Right lobe of liver (tissue), 6 donors: ENCODE data around the gene GREM1. TPM values are rescaled to one million over a fixed set of nuclear protein-coding genes. Genes with fewer than 3 reads are reported as not detected.

ENCODE experiments used
- ATAC-seq, 4 donors: fragments of 200-7000 bp; cut with Tn5 transposase; one replicate each; pipeline ENCODE4 v1.9.1; 2020; ENCODE audit warnings: mild to moderate bottlenecking in 4 of 4, moderate library complexity in 4 of 4
- DNase-seq, 3 donors: peaks; one replicate each; pipeline ENCODE4 v3.0.0-alpha.2; 2020
- H3K27ac ChIP-seq, 3 donors: fragments of 200-600 bp; one replicate each; pipeline ENCODE4 v1.8.0; 2022
- H3K27me3 ChIP-seq, 2 donors: fragments of 200-600 bp; one replicate each; pipeline ENCODE4 v1.8.0; 2022
- H3K36me3 ChIP-seq, 4 donors: fragments of 200-600 bp; sonication (generic) in 1 of 4; one replicate each; pipeline versions ENCODE4 v1.5.1 to v1.8.0; 2017 to 2022; ENCODE audit warnings: control low read depth in 1 of 4
- H3K4me1 ChIP-seq, 4 donors: fragments of 200-600 bp; sonication (generic) in 1 of 4; one replicate each; pipeline versions ENCODE4 v1.5.1 to v1.8.0; 2017 to 2022; ENCODE audit warnings: control low read depth in 1 of 4
- H3K4me3 ChIP-seq, 3 donors: fragments of 200-600 bp; one replicate each; pipeline ENCODE4 v1.8.0; 2022
- H3K9me3 ChIP-seq, 4 donors: fragments of 200-600 bp; sonication (generic) in 1 of 4; one replicate each; pipeline versions ENCODE4 v1.5.1 to v1.8.0; 2017 to 2022; ENCODE audit warnings: control low read depth in 1 of 4
- POLR2A ChIP-seq: fragments of 450-650 bp; IDR thresholded peaks from one replicate; pipeline ENCODE4 v1.6.1; 2017; ENCODE audit warnings: antibody characterized with exemption, mild to moderate bottlenecking
- WGBS: methylation state at CpG from one replicate; pipeline ENCODE4 v1.1.6; 2018; ENCODE audit warnings: low coverage, low lambda C conversion rate; ENCODE audit not compliant: insufficient coverage; ENCODE audit errors: missing lambda C conversion rate; 5-methylcytosine and 5-hydroxymethylcytosine counted together
- intact Hi-C, 2 donors: fragments of 100-400 bp; cut with DNase I; formaldehyde crosslinking; loops; one replicate each; pipeline versions ENCODE4 v1.11.2 to v1.14.1; 2022
- total RNA-seq, 6 experiments: library from RNA; depleted of rRNA in 2 of 6; stranded (reverse); fragments of >200 nt in 2 of 6; fragmentation: NEBNext Ultra II Directional in 3 of 6; extraction: Animal tissue kit (Norgen Biotek cat#: 25700) in 3 of 6; gene quantifications; one replicate each; pipeline versions ENCODE4 v1.1.0 to v1.2.4, GENCODE V29; 2016 to 2023
- TF ChIP-seq, protein P1 (sequence below), 4 donors: fragments of 200-600 bp in 3 of 4; fragments of 450-650 bp in 1 of 4; IDR thresholded peaks; one replicate each; pipeline versions ENCODE4 v1.5.1 to v1.8.0; 2016 to 2022; ENCODE audit warnings: antibody characterized with exemption in 4 of 4, mild to moderate bottlenecking in 2 of 4
- donor health status: DM: no; HTN: yes; CAD: no.
- donor health status: DM: no; HTN: no; CAD: no.
- donor health status: DM: no; HTN: no; CAD: no.
- donor health status: DM: no; HTN: yes; CAD: no.
- donor health status: DM: no; HTN: yes; CAD: no.

GREM1 gene
- total RNA-seq, 6 experiments from 2014 or later, result 0.16 to 2.4 (median 0.37) TPM; not detected in 1

DNA sequence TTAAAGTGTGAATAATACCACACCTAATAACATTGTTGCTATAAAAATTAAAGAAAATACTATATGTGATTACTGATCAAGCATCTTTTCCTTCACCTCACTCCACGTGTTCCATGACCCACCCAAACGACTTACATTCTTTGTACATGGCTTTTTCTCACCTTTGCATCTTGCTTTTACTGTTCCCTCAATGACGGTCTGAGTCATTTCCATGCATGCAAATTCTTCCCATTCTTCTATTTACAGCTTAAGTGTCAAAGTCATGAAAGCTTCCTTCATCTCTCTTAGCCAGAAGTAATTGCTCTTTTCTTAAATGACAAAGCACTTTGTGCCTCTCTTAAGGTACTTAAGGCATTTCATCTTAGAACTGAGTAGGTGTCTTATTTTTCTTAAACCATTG is 64.0 kb downstream of the GREM1 start:
- intact Hi-C loops, result no loop called here
- TF ChIP-seq POLR2A, result no peak
- TF ChIP-seq, protein P1, sequence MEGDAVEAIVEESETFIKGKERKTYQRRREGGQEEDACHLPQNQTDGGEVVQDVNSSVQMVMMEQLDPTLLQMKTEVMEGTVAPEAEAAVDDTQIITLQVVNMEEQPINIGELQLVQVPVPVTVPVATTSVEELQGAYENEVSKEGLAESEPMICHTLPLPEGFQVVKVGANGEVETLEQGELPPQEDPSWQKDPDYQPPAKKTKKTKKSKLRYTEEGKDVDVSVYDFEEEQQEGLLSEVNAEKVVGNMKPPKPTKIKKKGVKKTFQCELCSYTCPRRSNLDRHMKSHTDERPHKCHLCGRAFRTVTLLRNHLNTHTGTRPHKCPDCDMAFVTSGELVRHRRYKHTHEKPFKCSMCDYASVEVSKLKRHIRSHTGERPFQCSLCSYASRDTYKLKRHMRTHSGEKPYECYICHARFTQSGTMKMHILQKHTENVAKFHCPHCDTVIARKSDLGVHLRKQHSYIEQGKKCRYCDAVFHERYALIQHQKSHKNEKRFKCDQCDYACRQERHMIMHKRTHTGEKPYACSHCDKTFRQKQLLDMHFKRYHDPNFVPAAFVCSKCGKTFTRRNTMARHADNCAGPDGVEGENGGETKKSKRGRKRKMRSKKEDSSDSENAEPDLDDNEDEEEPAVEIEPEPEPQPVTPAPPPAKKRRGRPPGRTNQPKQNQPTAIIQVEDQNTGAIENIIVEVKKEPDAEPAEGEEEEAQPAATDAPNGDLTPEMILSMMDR (IDR thresholded peaks at IDR 0.05), result no peak
- Histone ChIP-seq H3K27ac (no peak overlapping the region), H3K9me3 (no peaks in the 10 kb centered on the region), H3K4me1 (no peaks in the 10 kb centered on the region), H3K36me3 (no peaks in the 10 kb centered on the region), H3K4me3 (no peak overlapping the region), H3K27me3 (no peaks in the 10 kb centered on the region)
- DNase-seq, result no peak
- WGBS, result 73% methylated on average over 3 of the region's 3 CpGs
- ATAC-seq, result no peak

DNA sequence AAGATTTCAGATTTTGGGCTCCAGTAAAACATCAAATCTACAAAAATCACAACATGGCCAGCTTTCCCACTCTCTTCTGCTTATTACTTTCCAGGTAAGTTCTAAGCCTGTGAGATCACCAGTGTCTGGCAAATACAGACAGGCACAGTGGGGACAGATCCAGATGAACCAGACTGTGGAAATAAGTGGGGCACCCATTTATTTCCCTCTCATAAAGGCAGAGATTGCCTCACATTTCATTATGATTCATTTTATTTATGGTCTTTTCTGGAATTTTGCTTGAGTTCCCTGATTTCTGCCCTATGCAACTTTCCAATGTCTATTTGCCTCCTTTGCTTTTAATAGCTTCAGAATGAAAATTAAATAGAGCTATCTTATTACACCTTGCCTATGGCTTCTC is 66.8 kb downstream of the GREM1 start:
- no peak overlapping the region for H3K4me3 ChIP-seq
- no peaks in the 10 kb centered on the region for H3K9me3 ChIP-seq
- no peaks in the 10 kb centered on the region for H3K4me1 ChIP-seq
- no peak overlapping the region for H3K27ac ChIP-seq
- DNase-seq (no peak), ATAC-seq (no peak)
- H3K27me3 ChIP-seq, result no peaks in the 10 kb centered on the region
- no peaks in the 10 kb centered on the region for H3K36me3 ChIP-seq
- intact Hi-C loops, result no loop called here
- TF ChIP-seq POLR2A, result no peak
- TF ChIP-seq, protein P1 (IDR thresholded peaks at IDR 0.05), result no peak

DNA sequence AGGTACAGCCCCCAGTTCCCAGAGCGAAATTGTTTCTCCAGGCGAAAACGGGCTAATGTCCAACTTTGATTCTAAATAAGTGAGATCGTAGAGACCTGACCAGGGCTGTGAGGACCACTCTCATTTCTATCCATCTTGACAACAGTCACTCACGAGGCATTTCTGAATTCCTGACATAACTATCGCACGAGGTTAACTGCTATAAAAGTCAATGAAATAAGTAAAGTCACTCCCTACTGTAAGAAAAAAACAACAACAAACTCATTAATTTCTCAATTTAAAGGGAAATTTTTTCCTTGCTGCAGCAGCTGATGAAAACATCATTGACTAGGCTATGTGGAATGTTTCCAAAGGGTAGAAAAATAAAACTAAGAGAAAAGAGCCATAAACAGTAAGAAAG is 69.1 kb downstream of the GREM1 start:
- no peak for DNase-seq
- no peak overlapping the region for H3K27ac ChIP-seq
- H3K4me3 ChIP-seq, result no peak overlapping the region
- intact Hi-C loops, result no loop called here
- no peaks in the 10 kb centered on the region for H3K9me3 ChIP-seq
- no peaks in the 10 kb centered on the region for H3K36me3 ChIP-seq
- no peaks in the 10 kb centered on the region for H3K4me1 ChIP-seq
- no peak for ATAC-seq
- 84% methylated on average over 7 of the region's 7 CpGs for WGBS
- TF ChIP-seq, protein P1 (IDR thresholded peaks at IDR 0.05), result no peak
- no peak for TF ChIP-seq POLR2A
- H3K27me3 ChIP-seq, result no peaks in the 10 kb centered on the region

DNA sequence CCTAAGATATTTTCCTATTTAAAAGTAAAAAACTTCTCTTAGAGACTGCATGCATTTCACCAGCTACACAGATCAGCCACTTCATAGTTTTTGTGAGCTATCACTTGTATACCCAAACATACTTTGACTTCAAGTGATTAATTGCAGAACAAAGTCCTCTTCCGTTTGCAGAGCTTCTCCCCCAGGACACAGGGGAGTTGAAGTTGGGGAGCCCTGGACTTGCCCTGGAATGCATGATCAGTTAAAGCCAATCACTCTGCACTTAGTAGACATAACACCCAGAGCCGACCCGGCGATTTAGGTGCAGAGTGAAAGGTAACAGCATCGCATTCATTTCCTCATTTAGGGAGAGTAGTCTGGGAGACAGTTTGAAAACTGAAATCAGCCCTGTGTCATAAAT is 70.1 kb downstream of the GREM1 start:
- H3K27me3 ChIP-seq, result no peaks in the 10 kb centered on the region
- ATAC-seq, result no peak
- H3K4me3 ChIP-seq, result no peak overlapping the region
- H3K9me3 ChIP-seq, result no peaks in the 10 kb centered on the region
- no peak for DNase-seq
- no peak overlapping the region for H3K27ac ChIP-seq
- WGBS, result 53% methylated on average over 5 of the region's 5 CpGs
- H3K36me3 ChIP-seq, result no peaks in the 10 kb centered on the region
- intact Hi-C loops, result no loop called here
- TF ChIP-seq, protein P1 (IDR thresholded peaks at IDR 0.05), result no peak
- no peak for TF ChIP-seq POLR2A
- no peaks in the 10 kb centered on the region for H3K4me1 ChIP-seq

DNA sequence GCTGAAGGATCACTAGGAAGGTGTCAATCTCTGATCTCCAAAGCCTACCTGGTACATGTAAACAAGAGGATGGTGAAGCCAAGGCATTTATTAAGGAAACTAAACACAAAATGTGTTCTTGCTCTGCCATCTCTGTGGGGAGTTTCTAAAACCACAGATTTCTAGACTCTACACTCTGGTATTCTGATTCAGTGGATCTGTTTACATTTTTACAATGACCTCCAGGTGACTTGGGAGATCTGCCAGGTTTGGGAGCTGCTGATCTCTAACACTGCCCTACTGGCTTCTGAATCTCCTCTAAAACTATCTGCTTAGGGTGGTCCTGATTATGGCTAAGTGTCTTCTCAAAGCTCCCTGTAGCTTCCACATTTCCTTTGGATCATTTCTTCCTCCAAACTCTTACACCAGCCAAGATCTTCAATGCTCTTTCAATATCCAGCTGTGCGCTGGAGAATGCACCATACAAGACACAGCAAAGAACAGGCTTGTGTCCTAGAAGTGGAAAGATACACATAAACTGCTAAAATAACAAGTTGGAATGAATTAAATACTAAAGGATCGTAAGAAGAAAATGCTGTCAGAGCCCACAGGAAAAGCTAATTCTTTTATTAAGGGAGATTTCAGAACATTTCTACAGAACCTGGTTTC is 72.7 kb downstream of the GREM1 start:
- TF ChIP-seq, protein P1 (IDR thresholded peaks at IDR 0.05), result no peak
- no peak for TF ChIP-seq POLR2A
- H3K4me3 ChIP-seq, result no peak overlapping the region
- ATAC-seq (peak; percentile 65 to 93 (median 90)), DNase-seq (peak in 2 of 3 donors; percentile 24 to 52)
- H3K27ac ChIP-seq, result no peak overlapping the region
- intact Hi-C loops, result no loop called here
- H3K4me1 ChIP-seq, result no peaks in the 10 kb centered on the region
- no peaks in the 10 kb centered on the region for H3K9me3 ChIP-seq
- H3K27me3 ChIP-seq, result no peaks in the 10 kb centered on the region
- 86% methylated on average over 2 of the region's 2 CpGs for WGBS
- no peaks in the 10 kb centered on the region for H3K36me3 ChIP-seq
